Osteoblast (primary cell): ENCODE results near the gene CDH22. TPM values are rescaled to one million over a fixed set of nuclear protein-coding genes. Genes with fewer than 3 reads are reported as not detected.

Experiments used
- DNase-seq: peaks from one replicate; pipeline ENCODE4 v3.0.0; 2011; ENCODE audit warnings: low spot score, mixed read lengths; ENCODE audit not compliant: insufficient read length; ENCODE audit errors: missing footprints
- H2AFZ ChIP-seq: 2 replicates; pipeline ENCODE4 v1.6.0; 2011; ENCODE audit warnings: mild to moderate bottlenecking, low read length
- H3K27ac ChIP-seq: 2 replicates; pipeline ENCODE4 v1.5.1; 2011; ENCODE audit warnings: mild to moderate bottlenecking, low read depth, low read length, moderate library complexity
- H3K27me3 ChIP-seq: 2 replicates; pipeline ENCODE4 v1.6.0; 2012; ENCODE audit warnings: mild to moderate bottlenecking, control low read depth, inconsistent platforms, low read length, moderate library complexity; ENCODE audit not compliant: insufficient read depth
- H3K36me3 ChIP-seq: 2 replicates; pipeline ENCODE4 v1.5.1; 2011; ENCODE audit warnings: mild to moderate bottlenecking, low read length, control low read depth, moderate library complexity; ENCODE audit not compliant: insufficient read depth
- H3K4me1 ChIP-seq: 2 replicates; pipeline ENCODE4 v1.5.1; 2011; ENCODE audit warnings: mild to moderate bottlenecking, low read length, control low read depth, moderate library complexity; ENCODE audit not compliant: insufficient read depth
- H3K4me2 ChIP-seq: 2 replicates; pipeline ENCODE4 v1.6.0; 2011; ENCODE audit warnings: mild to moderate bottlenecking, low read length; ENCODE audit not compliant: insufficient read depth
- H3K4me3 ChIP-seq: fragments of 200-600 bp; sonication (generic); 3 replicates; pipeline ENCODE4 v1.5.1; 2012; ENCODE audit warnings: mild to moderate bottlenecking, low read length, inconsistent platforms; ENCODE audit not compliant: insufficient read depth
- H3K79me2 ChIP-seq: 2 replicates; pipeline ENCODE4 v1.6.0; 2012; ENCODE audit warnings: mild to moderate bottlenecking, low read length, control low read depth, inconsistent platforms; ENCODE audit not compliant: insufficient read depth
- H3K9me3 ChIP-seq: 2 replicates; pipeline ENCODE4 v1.5.1; 2011; ENCODE audit warnings: low read depth, low read length, control low read depth
- H4K20me1 ChIP-seq: 2 replicates; pipeline ENCODE4 v1.6.0; 2012; ENCODE audit warnings: mild to moderate bottlenecking, low read length, control low read depth; ENCODE audit not compliant: insufficient read depth
- total RNA-seq: library from RNA; depleted of rRNA; stranded (reverse); fragments of >200 nt; gene quantifications from 2 replicates; pipeline ENCODE4 v1.2.3, GENCODE V29; 2012
- TF ChIP-seq, protein P1 (sequence below): IDR thresholded peaks from 2 replicates; pipeline ENCODE4 v1.5.1; 2011; ENCODE audit warnings: mild to moderate bottlenecking, low read depth, low read length, moderate library complexity; ENCODE audit errors: extremely low read depth

Gene CDH22
- total RNA-seq, 1 donor = not detected

DNA sequence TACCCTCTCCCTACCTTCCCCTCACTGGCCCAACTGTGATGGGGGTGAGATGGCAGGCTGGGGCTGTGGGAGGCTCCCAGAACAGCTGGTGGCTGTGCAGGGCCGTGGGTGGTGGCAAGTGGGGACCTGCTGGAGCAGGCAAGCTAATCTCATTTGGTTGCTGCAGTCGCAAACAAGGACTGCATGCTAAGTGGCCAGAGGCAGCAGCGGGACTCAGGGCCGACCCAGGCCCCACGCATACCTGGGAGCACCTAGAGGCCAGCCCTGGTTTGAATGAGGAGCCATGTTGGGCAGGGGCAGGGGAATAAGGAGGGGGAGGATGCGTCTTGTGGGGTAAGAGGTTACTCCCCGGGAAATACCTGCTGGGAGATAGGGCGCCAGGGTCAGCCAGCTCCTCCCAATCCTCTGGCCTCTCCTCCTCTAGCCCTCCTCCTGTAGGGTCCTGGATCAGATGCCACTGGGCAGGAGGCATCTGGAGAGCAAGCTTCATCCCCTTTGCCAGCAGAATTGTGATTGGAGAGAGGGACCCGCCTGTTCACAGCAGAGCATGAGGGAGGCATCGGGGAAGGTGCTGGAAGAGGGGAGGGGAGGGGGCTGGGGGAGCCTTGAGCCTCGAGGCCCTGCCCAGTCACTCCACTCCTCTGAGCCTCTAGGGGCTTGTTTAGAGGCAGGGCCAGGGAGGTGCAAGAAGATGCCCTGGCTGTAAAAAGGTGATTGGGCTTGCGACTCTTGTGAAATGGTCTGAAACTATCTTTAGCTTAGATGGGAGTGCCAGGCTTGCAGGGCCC lies 24.3 kb upstream of the CDH22 start:
- no peaks in the 10 kb centered on the region for H4K20me1 ChIP-seq
- peak; percentile 63 for DNase-seq
- no peak overlapping the region for H3K4me3 ChIP-seq
- H2AFZ ChIP-seq = no peak overlapping the region
- H3K4me1 ChIP-seq = no peaks in the 10 kb centered on the region
- H3K79me2 ChIP-seq = no peaks in the 10 kb centered on the region
- H3K27ac ChIP-seq = no peak overlapping the region
- no peak overlapping the region for H3K4me2 ChIP-seq
- H3K36me3 ChIP-seq = no peaks in the 10 kb centered on the region
- H3K27me3 ChIP-seq = peaks cover 46% of the 10 kb centered on the region
- H3K9me3 ChIP-seq = no peaks in the 10 kb centered on the region
- TF ChIP-seq, protein P1, sequence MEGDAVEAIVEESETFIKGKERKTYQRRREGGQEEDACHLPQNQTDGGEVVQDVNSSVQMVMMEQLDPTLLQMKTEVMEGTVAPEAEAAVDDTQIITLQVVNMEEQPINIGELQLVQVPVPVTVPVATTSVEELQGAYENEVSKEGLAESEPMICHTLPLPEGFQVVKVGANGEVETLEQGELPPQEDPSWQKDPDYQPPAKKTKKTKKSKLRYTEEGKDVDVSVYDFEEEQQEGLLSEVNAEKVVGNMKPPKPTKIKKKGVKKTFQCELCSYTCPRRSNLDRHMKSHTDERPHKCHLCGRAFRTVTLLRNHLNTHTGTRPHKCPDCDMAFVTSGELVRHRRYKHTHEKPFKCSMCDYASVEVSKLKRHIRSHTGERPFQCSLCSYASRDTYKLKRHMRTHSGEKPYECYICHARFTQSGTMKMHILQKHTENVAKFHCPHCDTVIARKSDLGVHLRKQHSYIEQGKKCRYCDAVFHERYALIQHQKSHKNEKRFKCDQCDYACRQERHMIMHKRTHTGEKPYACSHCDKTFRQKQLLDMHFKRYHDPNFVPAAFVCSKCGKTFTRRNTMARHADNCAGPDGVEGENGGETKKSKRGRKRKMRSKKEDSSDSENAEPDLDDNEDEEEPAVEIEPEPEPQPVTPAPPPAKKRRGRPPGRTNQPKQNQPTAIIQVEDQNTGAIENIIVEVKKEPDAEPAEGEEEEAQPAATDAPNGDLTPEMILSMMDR = no peak

DNA sequence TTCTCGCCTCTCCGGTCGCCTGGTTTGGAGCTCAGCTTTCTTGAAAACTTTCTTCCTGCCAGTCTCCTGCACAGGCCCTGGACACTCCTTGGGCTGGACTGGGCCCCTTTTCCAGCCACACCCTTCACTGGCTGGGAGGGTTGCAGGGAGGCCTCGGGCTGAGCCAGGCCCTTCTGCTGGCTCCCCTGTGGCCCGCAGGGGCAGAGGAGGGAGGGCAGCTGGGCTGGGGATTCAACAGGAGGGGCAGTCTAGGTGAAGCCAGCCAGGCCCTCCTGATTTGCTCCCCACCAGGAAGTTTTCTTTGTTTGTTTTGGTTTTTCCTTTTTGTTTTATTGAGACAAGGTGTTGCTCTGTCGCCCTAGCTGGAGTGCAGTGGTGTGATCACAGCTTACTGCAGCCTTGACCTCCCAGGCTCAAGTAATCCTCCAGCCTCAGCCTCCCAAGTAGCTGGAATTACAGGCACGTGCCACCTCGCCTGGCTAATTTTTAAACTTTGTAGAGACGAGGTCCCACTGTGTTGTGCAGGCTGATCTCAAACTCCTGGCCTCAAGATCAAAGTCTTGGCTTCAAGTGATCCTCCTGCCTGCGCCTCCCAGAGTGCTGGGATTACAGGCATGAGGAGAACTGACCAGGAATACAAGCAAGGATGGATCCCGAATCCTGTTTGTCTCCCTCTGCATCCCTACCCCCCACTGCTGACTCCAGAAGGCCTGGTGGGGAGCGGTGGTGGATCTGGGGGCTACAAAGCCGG lies 23.5 kb upstream of the CDH22 start:
- no peaks in the 10 kb centered on the region for H4K20me1 ChIP-seq
- H3K4me1 ChIP-seq = no peaks in the 10 kb centered on the region
- H3K4me2 ChIP-seq = no peak overlapping the region
- peaks cover 47% of the 10 kb centered on the region for H3K27me3 ChIP-seq
- no peaks in the 10 kb centered on the region for H3K9me3 ChIP-seq
- H3K79me2 ChIP-seq = no peaks in the 10 kb centered on the region
- no peaks in the 10 kb centered on the region for H3K36me3 ChIP-seq
- TF ChIP-seq, protein P1 = no peak
- no peak overlapping the region for H3K27ac ChIP-seq
- DNase-seq = peak; percentile 48
- H2AFZ ChIP-seq = no peak overlapping the region
- no peak overlapping the region for H3K4me3 ChIP-seq

- peak; percentile 69 for DNase-seq
- no peaks in the 10 kb centered on the region for H3K79me2 ChIP-seq
- no peaks in the 10 kb centered on the region for H4K20me1 ChIP-seq
- no peak overlapping the region for H3K4me3 ChIP-seq
- TF ChIP-seq, protein P1 = no peak
- peaks cover 43% of the 10 kb centered on the region for H3K27me3 ChIP-seq
- H3K4me1 ChIP-seq = no peaks in the 10 kb centered on the region
- no peak overlapping the region for H2AFZ ChIP-seq
- H3K4me2 ChIP-seq = no peak overlapping the region
- no peak overlapping the region for H3K27ac ChIP-seq
- H3K36me3 ChIP-seq = no peaks in the 10 kb centered on the region
- no peaks in the 10 kb centered on the region for H3K9me3 ChIP-seq
Observed at GRCh38 chr20:46330831-46331371, 22.6 kb upstream of the CDH22 start.
